Germinal center (tissue), 1 donor: ENCODE data around the gene BTC.
A peak's percentile ranks its signal among the peaks of the same experiment; 100 is the strongest.
"Not testable (repeated sequence)": the region's sequence is repeated elsewhere in the genome, so short reads cannot be mapped to it uniquely, and the experiment has no call there.

Source experiments
- DNase-seq: peaks from one replicate; pipeline ENCODE4 v3.0.0; 2012; ENCODE audit warnings: mixed read lengths, low spot score

Gene BTC

DNA sequence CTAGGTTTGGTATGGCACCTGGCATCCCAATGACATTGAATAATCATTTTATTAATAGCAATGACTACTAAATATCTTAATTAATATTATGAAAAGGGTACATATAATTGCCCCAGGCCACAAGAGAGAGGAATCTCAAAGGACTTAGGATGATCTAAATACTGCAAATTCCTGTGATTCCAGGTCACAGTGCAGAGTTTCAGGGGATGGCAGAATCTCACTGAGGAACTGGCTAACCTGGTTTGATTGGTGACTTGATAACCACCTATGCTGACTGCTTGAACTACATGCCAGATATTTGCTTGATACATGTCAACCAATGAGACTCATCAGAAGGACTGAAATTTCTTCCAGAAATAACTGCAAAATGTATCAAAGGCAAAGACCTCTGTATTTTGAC lies 37.2 kb downstream of the BTC start:
- no peak for DNase-seq

DNA sequence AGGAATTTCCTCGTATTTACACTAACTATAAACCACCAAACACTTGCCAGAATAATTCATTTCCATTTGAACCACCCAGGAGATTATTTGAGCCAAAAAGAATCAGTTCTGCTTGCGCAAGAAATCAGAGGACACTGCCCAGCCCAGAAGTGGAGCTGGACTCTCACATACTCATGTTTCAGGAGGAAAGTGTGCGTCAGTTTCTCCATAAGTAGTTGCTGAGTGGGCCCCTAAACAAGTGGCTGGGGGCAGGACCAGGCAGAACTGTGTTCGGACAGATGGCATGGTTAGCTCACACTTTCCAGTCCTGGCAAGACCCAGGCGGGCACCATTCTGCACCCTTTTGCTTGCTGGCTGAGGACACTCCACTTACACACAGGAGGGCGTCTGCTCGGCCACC lies 38.8 kb downstream of the BTC start:
- no peak for DNase-seq

DNA sequence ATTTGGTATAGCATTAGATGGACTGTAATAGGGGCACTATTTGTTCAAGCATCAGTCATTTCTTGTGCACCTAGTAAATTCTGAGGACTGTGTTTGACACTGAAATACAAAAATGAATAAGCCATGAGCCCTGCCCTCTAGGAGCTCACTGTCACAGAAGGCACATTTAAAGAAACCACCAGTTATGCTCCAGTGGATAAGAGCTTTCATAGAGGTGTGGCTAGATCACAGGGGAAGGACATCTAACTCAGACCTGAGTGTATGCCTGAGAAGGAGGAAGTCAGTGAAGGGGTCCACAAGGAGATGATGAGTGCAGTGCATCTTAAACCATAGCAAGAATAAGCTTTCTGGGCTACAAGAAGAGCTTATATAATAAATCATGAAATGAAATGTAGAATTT lies 40.1 kb downstream of the BTC start:
- DNase-seq, result peak; percentile 10

DNA sequence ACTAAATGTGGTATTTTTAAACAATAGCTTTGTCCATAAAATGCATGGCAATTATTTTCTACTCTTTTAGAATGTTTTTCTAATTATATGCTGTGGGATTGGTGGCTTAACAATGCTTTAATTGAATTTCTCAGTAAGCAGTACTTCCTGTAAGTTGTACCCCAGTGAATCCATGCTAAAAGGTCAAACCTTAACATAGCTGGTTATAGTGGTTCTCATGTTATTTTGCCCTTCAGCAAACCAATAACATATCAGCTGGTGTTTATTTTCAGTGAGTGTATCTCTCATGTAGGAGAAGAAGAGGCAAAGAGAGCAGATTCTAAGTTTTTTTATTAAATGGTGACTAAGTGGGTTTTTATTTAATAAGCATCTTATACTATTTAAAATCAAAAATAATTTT lies 41.5 kb downstream of the BTC start:
- DNase-seq, result no peak

DNA sequence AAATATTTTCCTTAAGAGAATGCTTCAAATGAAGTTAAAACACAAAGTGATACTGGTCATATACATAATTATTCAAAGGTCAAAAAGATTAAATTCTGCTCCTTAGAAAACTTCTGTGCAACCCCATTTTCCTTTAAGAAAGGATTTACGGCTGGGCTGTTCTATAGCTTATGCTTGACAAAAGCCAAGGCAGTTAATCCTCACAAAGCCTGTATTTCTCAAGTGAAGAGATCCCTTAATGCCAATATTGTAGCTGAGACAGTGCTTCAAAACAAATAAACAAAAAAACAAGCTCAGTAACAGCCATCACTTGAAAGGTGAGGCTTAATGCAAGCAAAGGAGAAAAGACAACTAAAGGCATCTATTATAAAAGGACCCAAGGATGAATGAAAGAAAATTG lies 42.5 kb downstream of the BTC start:
- no peak for DNase-seq

DNA sequence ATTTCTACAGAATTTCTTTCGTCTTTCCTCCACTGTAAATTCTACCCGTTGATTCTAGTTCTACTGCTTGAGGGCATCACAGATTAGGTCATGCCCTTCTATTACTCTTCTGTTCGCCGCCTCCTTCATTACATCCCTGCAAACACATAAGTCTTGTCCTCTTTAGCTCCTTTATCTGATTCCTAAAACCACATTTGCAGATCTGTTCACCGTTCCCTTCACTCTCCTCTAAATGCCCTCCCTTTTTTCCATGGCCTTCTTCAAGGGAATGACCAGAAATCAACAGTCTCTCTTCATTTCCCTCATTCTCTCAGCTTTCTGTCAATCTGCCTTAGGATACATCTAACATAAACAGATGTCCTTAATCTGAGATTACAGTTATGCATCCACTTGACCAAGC lies 43.1 kb downstream of the BTC start:
- no peak for DNase-seq

DNA sequence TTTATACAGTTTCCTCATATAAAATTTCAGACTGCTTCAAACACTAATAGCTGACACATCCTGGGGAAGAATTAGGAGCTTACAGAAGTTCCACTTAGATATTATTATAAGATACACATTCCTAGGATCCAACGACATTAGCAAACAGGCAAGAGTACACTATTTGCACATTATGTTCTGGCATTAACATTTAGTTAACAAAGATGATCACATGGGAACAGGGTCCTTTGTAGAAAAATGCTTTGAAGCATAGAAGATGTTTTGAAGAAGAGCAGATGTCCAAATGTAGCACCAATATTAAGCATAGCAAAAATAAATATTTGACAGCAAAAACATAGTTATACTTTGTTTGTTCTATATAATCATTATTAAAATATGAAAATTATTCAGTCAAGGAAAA lies 52.1 kb downstream of the BTC start:
- no peak for DNase-seq

DNA sequence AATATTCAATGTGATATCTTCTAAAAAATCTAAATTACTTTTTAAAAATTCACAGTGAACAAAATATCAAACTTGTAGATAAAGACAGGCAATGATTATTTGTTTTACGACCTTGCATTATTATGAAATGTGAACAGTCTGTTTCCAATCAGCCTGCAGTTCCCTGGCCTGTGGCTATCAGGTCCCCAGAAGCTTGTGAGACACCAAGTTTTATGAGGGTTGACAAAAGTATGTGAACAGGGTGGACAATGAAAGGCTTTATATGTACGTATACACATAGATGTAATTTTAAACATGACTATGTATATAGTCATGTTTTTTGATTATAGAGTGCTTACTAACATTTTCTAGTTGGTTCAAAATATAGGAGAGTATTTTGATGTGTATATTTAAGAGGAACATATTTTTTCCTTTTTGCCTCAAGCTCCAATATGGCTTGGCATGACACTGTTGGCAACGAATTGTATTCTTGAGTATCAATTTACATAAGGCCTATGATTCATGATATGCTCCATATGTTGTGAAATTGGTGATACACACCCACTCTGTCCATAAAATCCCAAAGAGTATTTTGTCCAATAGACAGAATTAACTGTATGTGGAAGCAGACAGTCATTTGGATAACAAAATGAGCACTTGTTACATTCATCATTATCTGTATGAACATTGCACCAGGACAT lies 55.7 kb downstream of the BTC start:
- no peak for DNase-seq

DNA sequence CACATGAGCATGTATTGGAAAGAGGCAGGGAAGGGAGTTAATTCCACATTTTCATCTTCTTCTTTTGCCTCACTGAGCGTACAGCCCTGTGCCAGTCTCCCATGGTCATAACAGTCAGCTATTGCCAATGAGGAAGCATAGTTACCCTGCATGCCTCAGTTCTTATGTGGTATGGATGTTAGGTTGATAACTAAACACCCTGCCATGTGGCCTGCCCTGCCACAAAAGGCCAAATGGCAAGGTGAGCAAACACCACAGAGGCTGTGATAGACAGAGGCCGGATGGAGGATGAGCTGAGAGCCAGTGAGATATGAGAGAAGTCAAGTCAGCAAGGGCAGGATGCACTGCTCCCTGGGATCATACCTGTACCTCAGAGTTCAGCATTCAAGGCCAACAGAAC lies 59.3 kb downstream of the BTC start:
- DNase-seq, result no peak

DNA sequence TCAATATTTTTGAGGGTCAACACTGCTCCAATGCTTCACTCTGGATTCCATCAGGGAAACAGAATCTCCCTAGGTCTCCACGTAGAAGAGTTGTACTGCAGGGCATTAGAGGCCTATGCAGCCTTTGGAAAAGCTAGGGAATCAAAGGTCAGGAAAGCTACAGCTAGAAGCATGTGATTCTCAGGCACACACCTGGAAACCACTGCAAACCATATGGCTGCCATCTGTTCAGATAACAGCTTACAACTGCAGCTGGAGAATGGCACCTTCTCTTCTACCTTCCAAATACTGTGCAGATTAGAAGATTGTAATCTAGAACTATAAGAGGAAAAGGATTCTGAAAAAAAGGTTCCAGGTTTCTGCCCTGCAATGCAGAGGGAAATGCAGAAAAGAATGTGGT lies 60.6 kb downstream of the BTC start:
- no peak for DNase-seq

DNA sequence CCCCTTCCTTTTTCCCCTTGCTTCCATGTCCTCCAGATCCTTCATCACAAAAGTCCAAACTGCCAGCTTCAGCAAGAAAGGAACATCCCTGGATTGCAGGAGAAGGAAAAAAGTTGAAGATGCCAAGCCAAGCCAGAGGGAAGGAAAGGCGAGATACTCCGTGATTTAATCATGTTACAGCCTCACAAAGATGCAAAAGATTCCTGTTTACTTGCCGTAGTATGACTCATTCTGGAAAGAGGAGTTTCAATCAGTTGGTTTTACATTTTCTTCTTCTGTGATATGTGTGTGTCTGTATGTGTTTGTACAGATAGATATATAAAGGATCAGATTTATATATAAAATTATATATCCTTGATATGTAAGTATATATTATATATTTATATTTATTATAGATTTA lies 69.3 kb downstream of the BTC start:
- no peak for DNase-seq

DNA sequence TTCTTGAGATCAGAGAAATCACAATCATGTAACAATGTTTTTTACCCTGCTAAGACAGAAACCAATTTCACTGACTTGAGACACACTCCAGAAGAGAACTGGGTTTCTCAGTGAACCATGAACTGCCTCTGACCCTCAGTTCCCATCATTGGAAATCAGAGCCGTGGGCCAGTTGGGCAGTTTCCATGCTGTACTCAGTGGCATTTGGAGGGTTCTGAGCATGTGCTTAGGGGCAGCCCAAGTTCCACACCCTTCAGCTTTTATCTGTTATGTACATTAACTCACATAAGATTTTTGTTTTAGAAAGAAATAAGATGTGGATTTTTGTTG lies 77.9 kb downstream of the BTC start:
- no peak for DNase-seq

DNA sequence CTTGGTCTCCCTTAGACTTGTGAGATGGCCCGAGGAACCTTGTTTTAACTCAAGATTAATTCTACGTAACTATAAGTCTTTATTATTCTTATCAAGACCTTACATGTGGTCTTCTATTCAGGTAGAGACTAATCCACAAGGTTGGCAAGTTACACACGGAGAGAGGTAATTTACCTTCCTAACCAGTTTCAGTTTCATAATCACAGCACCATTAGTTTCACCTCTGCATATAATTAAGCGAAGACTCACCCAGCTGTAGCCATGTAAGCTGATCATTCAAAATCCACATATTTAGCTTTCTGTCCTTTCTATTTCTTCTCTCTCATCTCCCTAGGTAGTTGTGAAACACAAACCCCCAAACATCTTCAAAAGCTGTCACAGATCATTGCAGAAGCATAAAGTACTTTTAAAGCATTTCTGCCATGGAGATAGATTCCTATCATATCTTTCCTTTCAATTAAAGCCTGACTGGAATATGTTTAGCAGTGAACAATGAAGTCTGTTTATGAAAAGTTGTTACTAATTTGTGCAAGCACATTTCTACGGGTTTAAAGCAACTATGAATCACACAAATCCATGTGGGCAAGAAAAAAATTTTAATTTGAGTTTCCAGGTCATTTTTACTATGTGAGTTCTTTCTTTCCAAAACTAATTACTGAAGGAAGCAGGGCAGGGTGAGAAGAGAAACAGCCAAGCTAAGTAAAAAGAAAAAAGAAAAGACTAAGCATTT lies 78.5 kb downstream of the BTC start:
- DNase-seq, result no peak

DNA sequence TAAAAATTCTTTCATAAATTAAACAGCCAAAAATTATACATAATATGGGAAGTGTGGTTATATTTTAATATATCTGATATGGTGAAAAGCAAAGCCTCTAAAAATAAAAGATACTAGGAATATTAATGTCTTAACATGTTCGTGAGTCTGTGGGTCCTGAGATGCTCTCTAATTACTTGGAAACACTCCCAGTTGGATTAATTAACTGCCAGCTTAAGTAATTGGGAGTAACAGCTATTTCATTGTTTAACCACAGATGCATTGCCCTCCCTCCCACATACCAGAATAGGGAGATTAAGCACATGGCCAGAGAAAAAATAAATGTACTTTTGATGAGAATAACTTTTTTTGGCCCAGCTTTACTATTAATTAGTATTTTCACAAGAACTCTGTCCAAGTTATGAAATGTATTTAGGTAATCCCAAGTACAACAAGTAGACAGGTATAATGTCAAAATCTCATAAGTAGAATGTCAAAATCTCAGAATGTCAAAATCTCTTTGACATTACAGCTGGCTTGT lies 79.7 kb downstream of the BTC start:
- DNase-seq, result no peak

DNA sequence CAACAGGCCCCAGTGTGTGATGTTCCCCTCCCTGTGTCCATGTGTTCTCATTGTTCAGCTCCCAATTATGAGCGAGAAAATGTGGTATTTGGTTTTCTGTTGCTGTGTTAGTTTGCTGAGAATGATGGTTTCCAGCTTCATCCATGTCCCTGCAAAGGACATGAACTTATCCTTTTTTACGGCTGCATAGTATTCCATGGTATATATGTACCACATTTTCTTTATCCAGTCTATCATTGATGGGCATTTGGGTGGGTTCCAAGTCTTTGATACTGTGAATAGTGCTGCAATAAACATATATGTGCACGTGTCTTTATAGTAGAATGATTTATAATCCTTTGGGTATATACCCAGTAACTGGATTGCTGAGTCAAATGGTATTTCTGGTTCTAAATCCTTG lies 86.2 kb downstream of the BTC start:
- DNase-seq, result not testable (repeated sequence)
